HG03060 (cell line): Measurements from ENCODE around the gene SPOCD1.

Source experiments
- ATAC-seq: cut with Tn5 transposase; IDR thresholded peaks from one replicate; pipeline ENCODE4 v1.9.1; 2021; ENCODE audit warnings: low read depth, moderate number of reproducible peaks; ENCODE audit not compliant: unreplicated experiment

SPOCD1 gene

GRCh38 chr1:31801458-31801857, 14.4 kb downstream of the SPOCD1 start:
- ATAC-seq: no peak

GRCh38 chr1:31800674-31800967, 15.2 kb downstream of the SPOCD1 start:
- ATAC-seq: no peak

- no peak for ATAC-seq
Measured at GRCh38 chr1:31799895-31800673, 15.7 kb downstream of the SPOCD1 start.

- no peak for ATAC-seq
Measured at GRCh38 chr1:31799196-31799894, 16.5 kb downstream of the SPOCD1 start.

- ATAC-seq: no peak
Measured at GRCh38 chr1:31798433-31799195, 17.2 kb downstream of the SPOCD1 start.

GRCh38 chr1:31798086-31798432, 17.8 kb downstream of the SPOCD1 start:
- ATAC-seq: no peak

GRCh38 chr1:31797216-31797615, 18.6 kb downstream of the SPOCD1 start:
- ATAC-seq: no peak

GRCh38 chr1:31796707-31797106, 19.1 kb downstream of the SPOCD1 start:
- no peak for ATAC-seq

GRCh38 chr1:31795801-31796621, 19.8 kb downstream of the SPOCD1 start:
- ATAC-seq: no peak

GRCh38 chr1:31795096-31795675, 20.6 kb downstream of the SPOCD1 start:
- ATAC-seq: no peak

GRCh38 chr1:31793586-31794285, 22.1 kb downstream of the SPOCD1 start:
- no peak for ATAC-seq

- no peak for ATAC-seq
Measured at GRCh38 chr1:31793086-31793485, 22.7 kb downstream of the SPOCD1 start.

GRCh38 chr1:31792541-31792940, 23.3 kb downstream of the SPOCD1 start:
- ATAC-seq: no peak

- no peak for ATAC-seq
Measured at GRCh38 chr1:31792116-31792515, 23.7 kb downstream of the SPOCD1 start.

GRCh38 chr1:31791131-31791858, 24.5 kb downstream of the SPOCD1 start:
- ATAC-seq: no peak

- ATAC-seq: no peak
Measured at GRCh38 chr1:31790641-31791091, 25.2 kb downstream of the SPOCD1 start.

- no peak for ATAC-seq
Measured at GRCh38 chr1:31790140-31790539, 25.7 kb downstream of the SPOCD1 start.

- ATAC-seq: no peak
Measured at GRCh38 chr1:31789259-31790065, 26.4 kb downstream of the SPOCD1 start.
